HG02852 (cell line): ENCODE measurements around the gene SRD5A2.
"Not testable (repeated sequence)": the region's sequence is repeated elsewhere in the genome, so short reads cannot be mapped to it uniquely, and the experiment has no call there.

ENCODE experiments used
- ATAC-seq: cut with Tn5 transposase; IDR thresholded peaks from one replicate; pipeline ENCODE4 v1.9.1; 2021; ENCODE audit warnings: mild to moderate bottlenecking, moderate library complexity; ENCODE audit not compliant: unreplicated experiment

The SRD5A2 gene

GRCh38 chr2:31534636-31535035 is 46.1 kb downstream of the SRD5A2 start:
- ATAC-seq, result no peak

GRCh38 chr2:31533036-31533435 is 47.7 kb downstream of the SRD5A2 start:
- no peak for ATAC-seq

DNA sequence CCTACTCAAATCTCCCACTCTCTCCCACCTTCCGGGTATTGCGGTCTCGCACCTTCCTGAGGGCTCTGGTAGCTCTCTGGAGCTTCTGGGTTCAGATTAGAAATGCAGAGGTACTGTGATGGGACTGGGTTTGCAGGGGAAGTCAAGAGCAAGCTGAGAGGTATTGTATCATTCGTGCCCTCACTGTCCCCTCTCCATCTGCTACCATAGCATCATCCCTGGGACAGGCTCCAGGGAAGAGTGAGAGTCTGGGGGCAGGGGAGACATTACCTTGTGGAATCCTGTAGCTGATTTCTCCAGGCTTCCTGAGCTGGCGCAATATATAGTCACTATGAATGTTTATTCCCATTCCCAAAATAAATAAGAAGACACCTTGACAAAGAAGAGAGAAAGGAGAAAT is 49.6 kb downstream of the SRD5A2 start:
- no peak for ATAC-seq

GRCh38 chr2:31529256-31529655 is 51.5 kb downstream of the SRD5A2 start:
- no peak for ATAC-seq

GRCh38 chr2:31528823-31529222 is 51.9 kb downstream of the SRD5A2 start:
- ATAC-seq, result no peak

DNA sequence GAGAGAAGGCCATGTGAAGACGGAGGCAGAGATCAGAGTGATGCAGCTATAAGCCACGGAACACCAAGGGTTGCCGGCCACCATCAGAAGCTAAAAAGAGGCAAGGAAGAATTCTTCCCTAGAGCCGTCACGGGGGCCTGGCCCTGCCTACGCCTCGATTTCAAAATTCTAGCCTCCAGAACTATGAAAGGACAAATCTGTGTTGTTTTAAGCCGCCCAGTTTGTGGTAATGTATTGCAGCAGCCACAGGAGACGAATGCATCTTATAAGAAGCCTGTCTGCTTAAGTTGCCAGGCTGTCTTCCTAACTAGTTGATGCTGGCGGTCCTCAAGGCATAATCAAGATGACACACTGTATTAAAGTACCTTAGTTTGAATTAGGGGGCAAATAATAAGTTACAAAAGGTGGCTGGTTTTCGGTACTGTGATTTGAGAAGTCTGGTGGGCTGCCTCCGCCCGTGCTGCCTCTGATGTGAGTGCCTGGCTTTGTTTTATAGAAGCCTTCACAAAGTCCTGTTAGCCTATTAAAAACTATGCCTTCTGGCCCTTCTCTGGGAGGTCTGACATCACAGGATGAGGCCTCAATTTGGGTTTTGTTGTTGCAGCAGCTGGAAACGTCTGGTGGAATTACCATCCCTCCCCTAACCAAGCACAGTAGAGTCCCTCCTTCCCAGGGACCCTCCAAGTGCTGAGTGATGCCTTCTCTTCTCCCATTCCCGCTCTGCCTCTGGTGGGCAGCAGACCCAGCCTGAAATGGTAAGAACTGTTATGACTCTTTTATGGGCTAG is 53.6 kb downstream of the SRD5A2 start:
- ATAC-seq, result no peak

DNA sequence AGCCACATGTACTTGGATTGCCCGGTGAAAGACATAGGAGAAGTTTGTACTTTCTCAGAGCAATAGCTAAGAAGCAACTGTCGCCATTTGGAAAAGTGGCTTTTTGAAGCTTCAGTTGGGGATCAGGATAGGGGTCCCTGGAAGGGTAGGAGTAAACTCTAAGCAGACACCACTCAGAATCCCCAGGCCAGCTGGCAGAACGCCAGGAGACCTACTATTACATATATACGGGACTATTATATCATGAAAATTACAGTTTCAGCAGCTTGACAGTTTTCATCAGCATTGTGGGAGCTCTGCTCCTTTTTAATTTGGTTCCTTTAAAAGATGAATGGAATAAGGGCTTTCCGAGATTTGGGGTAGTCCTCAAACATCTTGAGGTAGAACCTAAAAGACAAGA is 54.9 kb downstream of the SRD5A2 start:
- no peak for ATAC-seq

- no peak for ATAC-seq
Observed at GRCh38 chr2:31524592-31524991, 56.1 kb downstream of the SRD5A2 start.

DNA sequence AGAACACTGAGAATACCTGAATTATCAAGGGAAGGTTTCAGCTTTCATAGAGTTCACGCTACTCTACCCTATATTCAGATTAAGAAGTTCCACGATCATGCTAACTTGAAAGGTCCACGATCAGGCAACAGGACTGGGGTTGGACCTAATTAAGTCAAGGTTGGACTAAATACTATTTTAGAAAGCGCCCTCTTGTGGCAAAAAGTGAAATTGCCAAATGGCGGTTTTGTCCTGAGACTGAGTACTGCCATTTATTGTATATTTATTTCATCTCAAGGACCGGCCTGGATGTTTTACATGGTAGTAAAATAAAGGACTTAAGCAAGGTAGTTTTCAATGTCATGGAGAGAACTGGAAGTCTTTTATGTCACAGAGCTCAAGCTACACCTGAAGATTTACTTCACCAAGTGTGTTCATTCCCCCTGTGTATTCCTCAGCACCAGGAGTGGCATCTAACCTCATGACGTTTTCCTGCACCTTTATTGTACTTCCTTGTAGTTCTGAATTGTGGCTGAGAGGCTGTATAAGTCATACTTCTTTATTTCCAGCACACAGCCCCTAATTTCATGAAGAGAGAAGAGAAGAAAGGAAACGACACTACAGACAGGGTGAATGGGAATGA is 56.8 kb downstream of the SRD5A2 start:
- ATAC-seq, result peak; percentile 57

DNA sequence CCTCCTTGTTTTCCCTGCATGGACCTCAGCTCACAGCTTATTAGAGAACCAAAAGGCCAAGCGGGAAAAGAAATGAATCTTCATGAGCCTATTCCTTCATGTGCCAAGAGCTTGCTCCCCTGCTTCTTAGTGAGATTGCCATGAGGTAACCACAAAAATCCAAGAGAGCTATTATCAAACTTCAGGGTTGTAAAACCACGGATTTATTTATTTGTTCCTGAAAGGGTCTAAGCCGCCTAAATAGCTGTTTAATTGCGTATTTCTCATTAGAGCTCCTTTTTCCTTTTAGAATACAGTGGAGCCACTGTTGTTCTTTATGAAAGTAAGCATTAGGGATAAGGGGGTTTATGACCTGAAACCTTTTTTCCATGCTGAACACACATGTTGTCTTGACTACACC is 58.0 kb downstream of the SRD5A2 start:
- ATAC-seq, result no peak

- ATAC-seq, result no peak
Observed at GRCh38 chr2:31517442-31518203, 63.1 kb downstream of the SRD5A2 start.

DNA sequence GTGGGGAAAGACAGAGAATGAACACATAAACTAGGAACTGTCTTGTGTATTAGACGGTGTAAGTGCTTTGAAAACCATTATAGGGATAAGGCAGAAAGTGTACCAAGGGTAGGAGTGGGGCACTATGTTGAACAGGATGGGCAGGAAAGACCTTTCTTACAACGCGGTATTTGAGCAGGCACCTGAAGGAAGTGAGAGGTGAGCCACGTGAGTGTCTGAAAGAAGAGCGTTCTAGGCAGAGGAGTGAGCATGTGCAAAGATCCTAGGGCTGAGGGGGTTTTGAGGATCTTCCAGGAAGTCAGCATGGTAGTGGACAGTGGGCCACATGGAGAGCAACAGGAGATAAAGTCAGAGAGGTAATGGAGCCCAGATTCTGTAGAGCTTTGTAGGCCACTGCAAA is 65.2 kb downstream of the SRD5A2 start:
- no peak for ATAC-seq

DNA sequence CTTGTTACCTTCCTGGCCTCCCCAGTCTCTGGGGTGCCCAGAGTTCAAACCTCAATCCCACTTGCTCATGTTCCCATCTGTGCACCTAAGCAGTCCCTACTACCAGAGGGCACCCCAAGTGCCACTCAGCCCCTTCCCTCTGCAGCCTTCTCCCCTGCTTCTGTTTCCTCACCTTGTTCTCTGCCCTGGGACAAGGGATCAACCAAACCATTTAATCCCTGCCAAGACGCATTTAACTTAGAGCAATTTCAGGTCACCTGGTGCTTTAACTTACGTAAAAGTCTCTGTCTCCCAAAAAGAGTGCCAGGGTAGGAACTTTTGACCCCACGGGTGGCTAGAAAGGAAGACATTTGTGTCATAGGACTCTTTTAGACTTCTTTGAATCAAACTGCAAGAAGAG is 67.2 kb downstream of the SRD5A2 start:
- ATAC-seq, result no peak

DNA sequence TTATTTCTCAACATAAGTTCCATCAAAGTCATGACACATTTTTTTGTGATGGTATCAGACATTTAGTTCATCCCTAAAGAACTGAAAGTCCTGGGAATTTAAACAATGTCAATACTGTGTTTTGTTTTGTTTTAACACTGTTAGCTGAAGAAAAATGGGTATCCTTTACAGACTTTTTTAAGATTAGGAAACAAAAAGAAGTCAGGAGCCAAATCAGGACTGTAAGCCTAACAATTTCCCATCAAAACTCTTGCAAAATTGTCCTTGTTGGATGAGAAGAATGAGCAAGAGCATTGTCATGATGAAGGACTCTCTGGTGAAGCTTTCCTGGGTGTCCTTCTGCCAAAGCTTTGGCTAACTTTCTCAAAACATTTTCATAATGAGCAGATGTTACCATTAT is 69.4 kb downstream of the SRD5A2 start:
- ATAC-seq, result no peak

DNA sequence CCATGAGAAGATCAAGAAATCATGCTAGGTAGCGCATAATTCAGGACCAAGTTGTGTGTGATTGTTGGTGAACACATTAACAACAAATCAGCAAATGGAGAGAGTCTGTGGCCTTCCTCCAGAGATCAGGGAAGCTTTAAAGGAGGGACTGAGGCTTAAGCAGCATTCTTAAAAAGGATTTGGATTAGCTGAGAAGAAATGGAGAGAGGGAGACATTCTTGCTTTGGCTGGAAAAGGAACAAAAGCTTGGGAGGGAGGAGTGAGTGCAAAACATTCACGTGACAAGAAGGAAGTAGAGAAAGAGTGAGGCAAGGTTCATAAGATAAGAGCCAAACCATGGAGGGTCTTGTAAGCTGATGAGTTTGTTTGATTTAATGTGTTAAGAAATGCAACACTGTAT is 75.6 kb downstream of the SRD5A2 start:
- no peak for ATAC-seq

- no peak for ATAC-seq
Observed at GRCh38 chr2:31504311-31504710, 76.4 kb downstream of the SRD5A2 start.

DNA sequence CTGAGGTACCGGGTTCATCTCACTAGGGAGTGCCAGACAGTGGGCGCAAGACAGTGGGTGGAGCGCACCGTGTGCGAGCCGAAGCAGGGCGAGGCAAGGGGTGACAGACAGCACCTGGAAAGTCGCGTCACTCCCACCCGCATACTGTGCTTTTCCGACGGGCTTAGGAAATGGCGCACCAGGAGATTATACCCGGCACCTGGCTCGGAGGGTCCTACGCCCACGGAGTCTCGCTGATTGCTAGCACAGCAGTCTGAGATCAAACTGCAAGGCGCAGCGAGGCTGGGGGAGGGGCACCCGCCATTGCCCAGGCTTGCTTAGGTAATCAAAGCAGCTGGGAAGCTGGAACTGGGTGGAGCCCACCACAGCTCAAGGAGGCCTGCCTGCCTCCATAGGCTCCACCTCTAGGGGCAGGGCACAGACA is 84.3 kb downstream of the SRD5A2 start:
- ATAC-seq, result not testable (repeated sequence)

DNA sequence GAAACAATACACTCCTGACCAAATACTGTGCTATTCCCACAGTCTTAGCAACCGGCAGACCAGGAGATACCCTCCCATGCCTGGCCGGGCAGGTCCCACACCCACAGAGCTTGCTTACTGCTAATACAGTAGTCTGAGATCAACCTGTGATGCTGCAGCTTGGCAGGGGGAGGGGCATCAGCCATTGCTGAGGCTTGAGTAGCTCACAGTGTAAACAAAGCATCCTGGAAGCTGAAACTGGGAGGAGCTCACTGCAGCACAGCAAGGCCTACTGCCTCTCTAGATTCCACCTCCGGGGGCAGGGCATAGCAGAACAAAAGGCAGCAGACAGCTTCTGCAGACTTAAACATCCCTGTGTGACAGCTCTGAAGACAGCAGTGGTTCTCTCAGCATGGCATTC is 91.4 kb downstream of the SRD5A2 start:
- not testable (repeated sequence) for ATAC-seq

- no peak for ATAC-seq
Observed at GRCh38 chr2:31483246-31483645, 97.5 kb downstream of the SRD5A2 start.

- no peak for ATAC-seq
Observed at GRCh38 chr2:31476511-31477180, 104.1 kb downstream of the SRD5A2 start.

GRCh38 chr2:31475692-31476091 is 105.0 kb downstream of the SRD5A2 start:
- ATAC-seq, result no peak
